Measurements from ENCODE around the gene LACC1.

GRCh38 chr13:43881580-43881979 is 1.9 kb downstream of the LACC1 start:
- TF ChIP-seq CTCF (IDR thresholded peaks at IDR 0.05 in 4 of 5, conservative IDR thresholded peaks at IDR 0.05 in 1 of 5): no peak
- TF ChIP-seq POLR2A (IDR thresholded peaks at IDR 0.05): no peak
